HepG2 (cell line): ENCODE data around the gene BCO1.

ENCODE experiments used
- NFE2L2 ChIP-seq: fragments of 150-350 bp; IDR thresholded peaks from 2 replicates; pipeline ENCODE4 v1.6.1; 2014; ENCODE audit warnings: low read length
- NPAS2 ChIP-seq: sonication (generic); formaldehyde crosslinking; IDR thresholded peaks from 2 replicates; pipeline ENCODE4 v1.8.0; 2022; ENCODE audit warnings: mild to moderate bottlenecking, missing genetic modification reagents, borderline replicate concordance
- ZBTB1 ChIP-seq: sonication (generic); formaldehyde crosslinking; IDR thresholded peaks from 2 replicates; pipeline ENCODE4 v1.4.0; 2020; ENCODE audit warnings: missing genetic modification reagents, borderline replicate concordance
- ZNF549 ChIP-seq: sonication (generic); formaldehyde crosslinking; IDR thresholded peaks from 2 replicates; pipeline ENCODE4 v1.5.0; 2020; ENCODE audit warnings: missing genetic modification reagents
- ZNF841 ChIP-seq: sonication (generic); formaldehyde crosslinking; IDR thresholded peaks from 2 replicates; pipeline ENCODE4 v1.8.1; 2023; ENCODE audit warnings: missing genetic modification reagents, borderline replicate concordance
- TF ChIP-seq, protein P1 (sequence below): sonication (generic); formaldehyde crosslinking; IDR thresholded peaks from 2 replicates; pipeline ENCODE4 v1.5.0; 2020; ENCODE audit warnings: mild to moderate bottlenecking, missing genetic modification reagents, moderate library complexity
- TF ChIP-seq, protein P2 (sequence below): IDR thresholded peaks from 2 replicates; pipeline ENCODE4 v1.6.1; 2012; ENCODE audit warnings: low read length, improper control_type of control experiment
- TF ChIP-seq, protein P3 (sequence below): sonication (generic); formaldehyde crosslinking; IDR thresholded peaks from 2 replicates; pipeline ENCODE4 v1.4.0; 2020; ENCODE audit warnings: mild to moderate bottlenecking, missing genetic modification reagents

DNA sequence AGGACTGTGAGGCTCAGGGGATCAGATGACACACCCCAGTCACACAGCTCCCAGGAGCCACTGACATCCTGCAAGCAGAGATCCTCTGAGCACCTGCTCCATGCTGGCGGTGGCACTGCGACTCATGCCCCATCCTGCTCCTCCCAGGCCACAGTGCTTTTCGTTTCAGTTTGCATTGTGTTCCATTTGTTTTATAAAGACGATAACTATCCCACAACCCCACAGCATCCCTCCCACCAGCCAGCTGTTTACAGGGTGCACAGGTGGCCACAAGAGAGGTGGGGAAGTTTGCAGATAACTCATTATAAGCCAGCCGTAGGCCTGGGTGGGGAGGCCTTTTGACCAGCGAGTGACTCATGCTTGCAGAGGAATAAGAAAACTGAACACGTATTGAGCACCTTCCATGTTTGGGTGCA lies 28.2 kb downstream of the BCO1 start:
- TF ChIP-seq, protein P1, sequence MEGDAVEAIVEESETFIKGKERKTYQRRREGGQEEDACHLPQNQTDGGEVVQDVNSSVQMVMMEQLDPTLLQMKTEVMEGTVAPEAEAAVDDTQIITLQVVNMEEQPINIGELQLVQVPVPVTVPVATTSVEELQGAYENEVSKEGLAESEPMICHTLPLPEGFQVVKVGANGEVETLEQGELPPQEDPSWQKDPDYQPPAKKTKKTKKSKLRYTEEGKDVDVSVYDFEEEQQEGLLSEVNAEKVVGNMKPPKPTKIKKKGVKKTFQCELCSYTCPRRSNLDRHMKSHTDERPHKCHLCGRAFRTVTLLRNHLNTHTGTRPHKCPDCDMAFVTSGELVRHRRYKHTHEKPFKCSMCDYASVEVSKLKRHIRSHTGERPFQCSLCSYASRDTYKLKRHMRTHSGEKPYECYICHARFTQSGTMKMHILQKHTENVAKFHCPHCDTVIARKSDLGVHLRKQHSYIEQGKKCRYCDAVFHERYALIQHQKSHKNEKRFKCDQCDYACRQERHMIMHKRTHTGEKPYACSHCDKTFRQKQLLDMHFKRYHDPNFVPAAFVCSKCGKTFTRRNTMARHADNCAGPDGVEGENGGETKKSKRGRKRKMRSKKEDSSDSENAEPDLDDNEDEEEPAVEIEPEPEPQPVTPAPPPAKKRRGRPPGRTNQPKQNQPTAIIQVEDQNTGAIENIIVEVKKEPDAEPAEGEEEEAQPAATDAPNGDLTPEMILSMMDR (CRISPR knock-in tag): no peak
- TF ChIP-seq ZBTB1 (CRISPR knock-in tag): no peak
- TF ChIP-seq, protein P2, sequence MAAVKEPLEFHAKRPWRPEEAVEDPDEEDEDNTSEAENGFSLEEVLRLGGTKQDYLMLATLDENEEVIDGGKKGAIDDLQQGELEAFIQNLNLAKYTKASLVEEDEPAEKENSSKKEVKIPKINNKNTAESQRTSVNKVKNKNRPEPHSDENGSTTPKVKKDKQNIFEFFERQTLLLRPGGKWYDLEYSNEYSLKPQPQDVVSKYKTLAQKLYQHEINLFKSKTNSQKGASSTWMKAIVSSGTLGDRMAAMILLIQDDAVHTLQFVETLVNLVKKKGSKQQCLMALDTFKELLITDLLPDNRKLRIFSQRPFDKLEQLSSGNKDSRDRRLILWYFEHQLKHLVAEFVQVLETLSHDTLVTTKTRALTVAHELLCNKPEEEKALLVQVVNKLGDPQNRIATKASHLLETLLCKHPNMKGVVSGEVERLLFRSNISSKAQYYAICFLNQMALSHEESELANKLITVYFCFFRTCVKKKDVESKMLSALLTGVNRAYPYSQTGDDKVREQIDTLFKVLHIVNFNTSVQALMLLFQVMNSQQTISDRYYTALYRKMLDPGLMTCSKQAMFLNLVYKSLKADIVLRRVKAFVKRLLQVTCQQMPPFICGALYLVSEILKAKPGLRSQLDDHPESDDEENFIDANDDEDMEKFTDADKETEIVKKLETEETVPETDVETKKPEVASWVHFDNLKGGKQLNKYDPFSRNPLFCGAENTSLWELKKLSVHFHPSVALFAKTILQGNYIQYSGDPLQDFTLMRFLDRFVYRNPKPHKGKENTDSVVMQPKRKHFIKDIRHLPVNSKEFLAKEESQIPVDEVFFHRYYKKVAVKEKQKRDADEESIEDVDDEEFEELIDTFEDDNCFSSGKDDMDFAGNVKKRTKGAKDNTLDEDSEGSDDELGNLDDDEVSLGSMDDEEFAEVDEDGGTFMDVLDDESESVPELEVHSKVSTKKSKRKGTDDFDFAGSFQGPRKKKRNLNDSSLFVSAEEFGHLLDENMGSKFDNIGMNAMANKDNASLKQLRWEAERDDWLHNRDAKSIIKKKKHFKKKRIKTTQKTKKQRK: no peak
- no peak for TF ChIP-seq NPAS2 (CRISPR knock-in tag)
- TF ChIP-seq, protein P3, sequence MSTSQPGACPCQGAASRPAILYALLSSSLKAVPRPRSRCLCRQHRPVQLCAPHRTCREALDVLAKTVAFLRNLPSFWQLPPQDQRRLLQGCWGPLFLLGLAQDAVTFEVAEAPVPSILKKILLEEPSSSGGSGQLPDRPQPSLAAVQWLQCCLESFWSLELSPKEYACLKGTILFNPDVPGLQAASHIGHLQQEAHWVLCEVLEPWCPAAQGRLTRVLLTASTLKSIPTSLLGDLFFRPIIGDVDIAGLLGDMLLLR (CRISPR knock-in tag): no peak
- TF ChIP-seq NFE2L2: no peak
- no peak for TF ChIP-seq ZNF841
- TF ChIP-seq ZNF549 (CRISPR knock-in tag): no peak
